HL-60 (cell line): ENCODE data around the gene PDRG1.

Experiments
- CTCF ChIP-seq: IDR thresholded peaks from one replicate; pipeline ENCODE4 v1.5.1; 2011; ENCODE audit warnings: low read length, control low read depth, inconsistent platforms; ENCODE audit not compliant: insufficient read depth
- REST ChIP-seq: IDR thresholded peaks from 2 replicates; pipeline ENCODE4 v1.6.1; 2012; ENCODE audit warnings: low read depth; ENCODE audit not compliant: insufficient replicate concordance

DNA sequence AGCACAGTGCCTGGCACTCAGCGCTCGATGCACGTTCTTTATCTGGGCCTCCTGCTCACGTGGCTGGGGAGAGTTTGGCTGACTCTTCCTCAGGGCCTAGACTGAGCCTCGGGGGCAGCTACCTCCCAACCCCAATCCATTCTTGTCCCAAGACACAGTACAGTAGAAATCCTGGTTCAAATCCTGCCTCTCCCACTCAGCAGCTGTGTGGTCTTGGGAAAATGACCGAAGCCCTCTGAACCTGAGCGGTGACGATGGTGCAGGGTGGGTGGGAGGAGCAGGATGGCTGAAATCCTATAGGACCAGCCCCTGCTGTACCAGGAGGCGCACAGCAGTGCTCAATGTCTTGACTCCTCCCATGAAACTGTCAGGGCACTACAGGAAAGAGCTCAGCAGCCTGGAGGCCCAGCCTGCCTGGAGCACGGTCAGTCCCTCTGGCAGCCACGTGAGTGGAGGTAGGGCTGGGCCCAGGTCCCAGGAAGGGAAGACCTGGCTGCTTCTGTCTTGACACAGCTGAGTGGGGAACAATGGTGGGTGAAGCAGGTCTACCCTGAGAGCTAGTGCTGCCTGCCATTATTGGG is 31.5 kb downstream of the PDRG1 start:
- TF ChIP-seq CTCF (no peak), REST (no peak)
